KG1 (cell line): ENCODE data around the gene HSH2D.
"Not testable (repeated sequence)": the region's sequence is repeated elsewhere in the genome, so short reads cannot be mapped to it uniquely, and the experiment has no call there.

ENCODE experiments used
- DNase-seq: peaks from one replicate; lab custom pipeline; 2025; lab: John Stamatoyannopoulos, UW

Gene HSH2D

DNA sequence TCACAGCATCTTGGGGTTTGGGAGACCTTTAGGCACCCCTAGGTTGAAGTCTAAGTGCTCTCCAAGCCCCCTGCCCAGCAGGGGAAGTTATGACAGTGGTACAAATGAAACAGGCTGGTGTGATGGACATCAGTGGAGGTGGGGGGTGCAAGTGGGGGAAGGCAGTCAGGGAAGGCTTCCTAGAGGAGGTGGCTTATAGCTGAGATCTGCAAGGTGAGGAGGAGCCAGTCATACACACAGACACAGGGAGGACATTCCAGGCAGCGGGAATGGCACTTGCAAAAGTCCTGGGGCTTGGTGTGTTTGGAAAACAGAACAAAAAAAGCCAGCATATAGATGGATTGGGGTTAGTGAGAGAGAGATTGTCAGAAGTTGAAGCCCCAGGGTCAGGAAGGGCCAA is 11.6 kb downstream of the HSH2D start:
- no peak for DNase-seq

DNA sequence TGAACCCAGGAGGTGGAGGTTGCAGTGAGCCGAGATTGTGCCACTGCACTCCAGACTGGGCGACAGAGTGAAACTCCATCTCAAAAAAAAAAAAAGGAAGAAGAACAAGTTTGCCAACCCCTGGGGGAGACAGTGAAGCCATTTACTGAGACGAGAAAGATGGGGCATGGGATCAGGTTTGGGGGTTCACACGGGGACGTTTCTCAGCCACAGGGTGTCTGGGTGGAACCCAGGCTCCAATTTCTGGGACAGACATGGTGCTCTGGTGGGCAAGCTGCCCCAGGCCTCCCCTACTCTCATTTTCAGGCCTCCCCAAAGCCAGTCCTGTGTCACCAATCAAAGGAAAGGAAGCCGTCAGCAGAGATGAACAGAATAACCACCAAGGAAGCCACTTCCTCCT is 13.4 kb downstream of the HSH2D start:
- DNase-seq = no peak

DNA sequence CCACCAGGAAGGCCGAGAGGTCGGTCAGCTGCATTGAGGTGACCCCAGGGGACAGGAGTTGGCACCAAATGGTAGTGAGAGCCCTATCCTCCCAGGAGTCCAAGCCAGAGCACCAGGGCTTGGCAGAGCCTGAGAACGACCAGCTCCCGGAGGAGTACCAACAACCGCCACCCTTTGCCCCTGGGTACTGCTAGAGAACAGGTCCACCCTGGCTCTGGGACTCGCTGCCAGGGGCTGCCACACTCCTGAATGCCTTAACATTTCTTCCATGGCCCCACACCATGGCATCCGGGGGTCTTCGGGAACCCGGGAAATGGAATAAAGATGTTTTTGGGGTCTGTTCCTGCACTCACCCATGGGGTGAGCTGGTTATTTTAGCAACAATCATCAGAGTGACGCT is 14.1 kb downstream of the HSH2D start:
- DNase-seq = no peak

DNA sequence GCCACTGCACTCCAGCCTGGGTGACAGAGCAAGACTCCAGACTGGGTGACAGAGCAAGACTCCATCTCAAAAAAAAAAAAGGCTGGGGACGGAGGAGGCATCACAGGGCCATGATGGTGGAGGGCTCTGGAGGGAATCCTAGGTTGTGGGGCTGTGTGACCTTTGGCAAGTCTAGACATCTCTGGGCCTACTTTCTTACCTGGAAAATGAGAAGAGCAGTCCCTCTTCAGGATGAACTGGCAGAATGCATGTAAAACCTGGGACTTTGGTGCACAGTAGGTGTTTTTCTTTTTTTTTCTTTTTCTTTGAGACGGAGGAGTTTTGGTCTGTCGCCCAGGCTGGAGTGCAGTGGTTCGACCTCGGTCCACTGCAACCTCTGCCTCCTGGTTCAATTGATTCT is 16.2 kb downstream of the HSH2D start:
- DNase-seq = no peak

DNA sequence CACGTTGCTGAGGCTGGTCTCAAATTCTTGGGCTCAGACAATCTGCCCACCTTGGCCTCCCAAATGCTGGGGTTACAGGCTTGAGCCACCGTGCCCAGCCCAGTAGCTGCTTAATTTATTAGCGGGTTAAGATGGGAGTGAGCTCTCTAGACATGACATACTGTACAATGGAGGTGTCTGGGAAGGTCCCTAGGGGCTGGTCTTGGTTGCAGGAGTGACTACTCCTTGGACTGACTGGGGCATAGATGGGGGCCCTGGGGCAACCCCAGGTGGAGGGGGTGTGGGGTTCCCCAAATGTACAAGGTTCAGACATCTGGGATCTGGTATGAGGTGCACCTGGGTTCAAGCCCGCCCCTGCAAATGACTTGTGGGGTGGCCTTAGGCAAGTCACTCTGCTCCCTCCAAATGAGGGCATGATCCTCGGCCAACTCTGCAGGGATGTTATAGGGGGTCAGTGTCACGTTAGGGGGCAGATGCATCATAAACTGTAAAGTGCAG is 17.0 kb downstream of the HSH2D start:
- DNase-seq = no peak

DNA sequence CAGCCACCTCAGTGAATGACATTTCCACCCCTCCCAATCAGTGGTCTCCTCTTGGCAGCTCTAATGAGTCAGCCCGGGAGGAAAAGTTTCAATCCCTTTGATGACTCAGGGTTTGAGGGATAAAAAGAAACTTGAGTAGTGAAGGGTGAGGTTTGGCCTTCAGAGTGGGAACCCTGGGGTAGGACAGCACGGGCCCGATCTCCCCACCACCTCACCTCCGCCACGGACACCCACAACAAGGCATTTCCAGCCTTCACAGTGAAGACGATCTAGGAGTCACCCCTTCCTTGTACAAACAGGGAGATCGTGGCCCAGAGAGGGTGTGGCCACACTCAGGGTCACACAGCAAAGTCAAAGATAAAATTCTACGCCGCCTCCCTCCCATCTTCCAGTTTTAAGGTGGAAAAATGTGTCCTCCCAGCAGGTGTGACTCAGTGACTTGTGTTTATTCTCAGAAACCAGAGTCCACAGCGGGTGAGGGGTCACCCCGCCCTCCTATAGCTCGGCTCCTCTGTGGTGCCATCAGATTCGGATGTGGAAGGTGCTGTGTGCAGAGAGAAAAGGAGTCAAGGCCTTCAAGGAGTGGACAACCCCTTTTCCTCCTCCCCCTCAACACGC is 17.6 kb downstream of the HSH2D start:
- DNase-seq = no peak

DNA sequence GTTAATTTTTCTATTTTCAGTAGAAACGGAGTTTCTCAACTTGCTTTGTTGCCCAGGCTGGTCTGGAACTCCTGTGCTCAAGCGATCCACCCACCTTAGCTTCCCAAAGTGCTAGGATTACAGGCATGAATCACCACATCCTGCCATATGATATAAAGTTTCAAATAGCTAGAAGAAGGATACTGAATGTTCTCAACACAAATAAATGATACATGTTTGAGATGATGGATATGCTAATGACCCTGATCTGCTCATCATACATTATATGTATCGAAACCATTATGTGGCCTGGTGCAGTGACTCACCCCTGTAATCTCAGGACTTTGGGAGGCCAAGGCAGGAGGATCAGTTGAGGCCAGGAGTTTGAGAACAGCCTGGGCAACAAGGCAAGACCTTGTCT is 18.4 kb downstream of the HSH2D start:
- DNase-seq = no peak

DNA sequence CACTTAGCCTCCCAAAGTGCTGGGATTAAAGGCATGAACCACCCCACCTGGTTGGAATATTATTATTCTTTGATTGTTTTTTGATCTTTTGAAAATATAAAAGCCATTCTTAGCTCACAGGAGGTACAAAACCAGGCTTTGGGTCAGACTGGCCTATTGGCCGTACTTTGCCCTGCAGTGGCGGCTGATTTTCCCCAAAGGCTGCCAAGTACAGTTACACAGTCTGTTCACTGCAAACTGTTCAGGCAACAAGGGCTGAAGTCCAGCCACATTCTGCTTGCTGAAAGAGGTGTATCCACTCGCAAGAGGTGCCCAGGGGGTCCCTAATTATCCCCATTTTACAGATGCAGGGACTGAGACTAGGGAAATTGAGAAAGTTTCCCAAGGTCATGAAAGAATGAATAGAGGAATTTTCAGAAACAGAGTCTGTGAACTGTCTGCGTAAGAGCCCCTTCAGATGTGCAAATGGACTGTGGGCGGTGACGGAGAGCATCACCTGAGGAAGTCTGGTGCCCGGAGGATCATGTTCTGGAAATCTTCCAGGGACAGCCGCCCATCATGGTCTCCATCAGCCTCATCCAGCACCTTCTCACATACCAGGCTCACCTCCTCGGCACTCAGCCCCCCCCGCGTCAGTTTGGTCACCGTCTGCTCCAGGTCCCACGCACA is 20.9 kb downstream of the HSH2D start:
- DNase-seq = no peak

DNA sequence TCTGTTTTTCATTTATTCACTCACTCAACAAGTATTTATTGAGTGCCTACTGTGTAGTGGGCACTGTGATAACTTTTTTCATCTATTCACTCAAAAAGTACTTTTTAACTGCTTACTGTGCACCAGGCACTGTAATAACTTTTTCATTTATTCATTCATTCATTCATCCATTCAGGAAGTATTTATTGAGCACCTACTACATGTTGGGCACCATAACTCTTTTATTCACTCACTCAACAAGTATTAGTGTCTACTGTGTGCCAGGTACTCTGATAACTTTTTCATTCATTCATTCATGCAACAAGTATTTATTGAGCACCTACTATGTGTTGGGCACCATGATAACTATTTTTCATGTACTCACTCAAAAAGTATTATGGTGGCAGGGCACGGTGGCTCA is 22.9 kb downstream of the HSH2D start:
- no peak for DNase-seq

DNA sequence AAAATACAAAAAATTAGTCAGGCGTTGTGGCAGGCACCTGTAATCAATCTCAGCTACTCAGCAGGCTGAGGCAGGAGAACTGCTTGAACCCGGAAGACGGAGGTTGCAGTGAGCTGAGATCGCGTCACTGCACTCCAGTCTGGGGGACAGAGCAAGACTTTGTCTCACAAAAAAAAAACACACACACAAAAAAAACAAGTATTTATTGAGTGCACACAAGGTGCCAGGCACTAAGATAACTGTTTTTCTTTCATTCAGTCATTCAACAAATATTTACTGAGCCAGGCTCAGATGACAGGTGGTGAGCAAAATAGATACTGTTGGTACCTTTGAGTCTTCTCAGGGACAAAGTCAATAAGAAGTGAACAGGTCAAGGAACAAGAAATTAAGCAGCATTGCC is 23.6 kb downstream of the HSH2D start:
- DNase-seq = no peak

DNA sequence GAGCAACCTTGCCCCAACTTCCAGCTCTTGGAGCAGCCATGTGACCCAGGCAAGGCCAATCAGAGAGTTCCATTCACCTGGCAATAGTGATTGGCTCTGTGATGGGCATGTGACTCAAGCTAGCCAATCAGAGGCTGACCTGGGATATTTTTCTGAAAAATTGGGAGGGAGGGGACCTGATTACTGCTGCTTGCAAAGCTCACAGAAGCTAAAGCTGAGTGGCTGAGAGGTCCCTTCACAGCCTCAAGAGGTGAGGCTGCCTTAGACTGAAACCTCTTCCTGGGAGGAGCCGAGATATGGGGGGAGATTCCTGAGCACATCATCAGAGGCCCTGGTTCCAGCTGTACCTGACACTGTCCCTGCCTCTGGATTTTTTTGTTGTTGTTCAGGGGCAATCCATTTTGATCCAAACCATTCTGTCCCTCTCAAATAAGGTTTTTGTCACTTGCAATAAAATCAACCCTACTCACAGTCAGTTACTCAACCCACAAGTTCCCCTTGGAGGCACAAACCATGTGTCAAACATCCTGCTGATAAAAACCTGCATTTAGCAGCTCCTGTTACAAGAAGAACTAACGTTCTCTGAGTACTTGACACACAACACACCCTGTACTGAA is 25.1 kb downstream of the HSH2D start:
- peak; percentile 52 for DNase-seq

DNA sequence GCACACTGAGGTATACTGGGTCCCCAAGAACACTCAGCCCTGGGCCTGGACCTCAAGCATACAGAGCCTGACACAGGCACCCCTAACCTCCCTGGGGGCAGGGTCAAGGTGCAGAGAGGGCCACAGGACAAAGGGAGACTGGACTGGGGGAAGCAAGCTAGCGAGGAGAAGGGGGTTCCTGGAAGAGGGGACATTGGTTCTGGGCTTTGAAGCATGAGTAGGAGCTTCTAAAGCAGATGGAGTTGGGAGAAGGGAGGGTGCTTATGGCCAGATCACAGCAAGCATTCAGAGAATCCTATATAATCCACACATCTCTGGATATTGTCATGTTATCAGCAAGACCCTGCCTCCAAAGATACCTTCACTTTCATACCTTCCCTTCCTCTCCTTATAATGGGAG is 26.6 kb downstream of the HSH2D start:
- DNase-seq = no peak

DNA sequence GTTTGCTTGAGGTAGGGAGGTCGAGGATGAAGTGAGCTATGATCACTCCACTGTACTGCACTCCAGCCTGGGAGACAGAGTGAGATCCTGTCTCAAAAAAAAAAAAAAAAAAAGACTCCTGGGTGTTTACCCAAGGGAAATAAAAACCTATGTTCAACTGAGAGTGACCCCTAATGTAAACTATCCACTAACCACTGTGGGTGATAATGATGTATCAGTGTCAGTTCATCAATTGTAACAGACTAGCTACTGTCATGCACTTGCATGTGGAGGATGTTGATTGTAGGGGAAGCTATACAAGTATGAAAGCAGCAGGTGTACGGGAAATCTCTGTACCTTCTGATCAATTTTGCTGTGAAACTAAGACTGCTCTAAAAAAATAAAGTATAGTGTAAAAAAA is 32.5 kb downstream of the HSH2D start:
- DNase-seq = no peak

DNA sequence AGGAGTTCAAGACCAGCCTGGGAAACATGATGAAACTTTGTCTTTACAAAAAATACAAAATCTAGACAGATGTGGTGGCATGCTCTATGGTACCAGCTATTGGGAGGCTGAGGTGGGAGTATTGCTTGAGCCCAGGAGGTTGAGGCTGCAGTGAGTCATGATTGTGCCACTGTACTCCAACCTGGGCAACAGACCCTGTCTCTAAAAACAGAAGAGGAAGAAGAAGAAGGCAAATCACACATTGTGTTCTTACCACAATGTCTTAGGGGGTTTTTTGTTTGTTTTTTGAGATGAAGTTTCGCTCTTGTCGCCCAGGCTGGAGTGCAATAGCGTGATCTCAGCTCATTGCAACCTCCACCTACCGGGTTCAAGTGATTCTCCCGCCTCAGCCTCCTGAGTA is 35.4 kb downstream of the HSH2D start:
- not testable (repeated sequence) for DNase-seq

DNA sequence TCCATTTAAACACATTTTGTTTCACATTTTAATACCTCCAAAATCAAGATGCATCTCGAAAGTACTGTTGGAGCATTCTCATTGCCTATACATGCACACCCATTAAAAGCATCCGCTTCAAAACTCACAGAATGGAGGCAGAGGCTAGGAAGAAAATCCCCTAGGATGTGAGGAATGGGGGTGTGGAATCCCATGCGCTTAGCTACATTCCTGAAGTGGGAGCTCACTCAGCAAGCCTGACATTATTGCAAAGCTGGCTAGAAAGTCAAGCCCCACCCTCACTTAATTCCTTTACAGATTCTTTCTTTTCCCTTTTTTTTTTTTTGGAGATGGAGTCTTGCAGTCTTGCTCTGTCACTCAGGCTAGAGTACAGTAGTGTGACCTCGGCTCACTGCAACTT is 37.1 kb downstream of the HSH2D start:
- DNase-seq = no peak

DNA sequence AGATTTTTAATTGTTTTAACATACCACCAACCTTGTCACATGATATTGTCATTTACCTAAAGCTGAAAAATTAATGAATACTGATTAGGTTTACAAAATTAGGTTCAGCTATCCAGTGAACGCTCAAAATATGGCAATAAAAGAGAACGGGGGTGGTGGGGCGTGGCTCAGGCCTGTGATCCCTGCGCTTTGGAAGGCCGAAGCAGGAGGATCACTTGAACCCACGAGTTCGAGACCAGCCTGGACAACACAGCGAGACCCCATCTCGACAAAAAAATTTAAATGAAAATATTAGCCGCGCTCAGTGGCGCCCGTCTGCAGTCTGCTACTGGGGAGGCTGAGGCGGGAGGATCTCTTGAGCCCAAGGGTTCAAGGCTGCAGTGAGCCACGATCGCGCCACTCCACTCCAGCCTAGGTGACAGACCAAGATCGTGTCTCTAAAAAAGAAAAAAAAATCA is 41.2 kb downstream of the HSH2D start:
- no peak for DNase-seq

DNA sequence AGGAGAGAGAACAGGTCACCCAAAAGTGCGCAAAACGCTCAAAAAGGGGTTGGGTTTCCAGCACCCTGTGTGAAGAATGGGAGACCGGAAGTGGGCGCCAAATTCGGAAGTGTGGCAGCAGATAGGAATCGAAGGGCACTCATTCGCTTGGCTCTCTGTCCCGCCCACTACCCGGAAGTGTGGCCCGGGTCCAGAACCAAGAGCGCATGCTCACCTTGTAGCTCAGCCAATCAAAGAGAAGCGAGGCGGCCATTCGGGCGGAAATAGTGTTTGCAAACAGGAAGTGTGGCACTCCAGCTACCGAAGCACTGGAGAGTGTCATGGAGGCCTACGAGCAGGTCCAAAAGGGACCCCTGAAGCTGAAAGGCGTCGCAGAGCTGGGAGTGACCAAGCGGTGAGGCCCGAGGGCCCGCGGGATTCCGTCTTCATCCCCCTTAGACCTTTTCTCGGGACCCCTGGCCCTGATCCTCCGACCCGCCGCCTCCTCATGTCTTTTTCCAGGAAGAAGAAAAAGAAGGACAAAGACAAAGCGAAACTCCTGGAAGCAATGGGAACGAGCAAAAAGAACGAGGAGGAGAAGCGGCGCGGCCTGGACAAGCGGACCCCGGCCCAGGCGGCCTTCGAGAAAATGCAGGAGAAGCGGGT is 41.8 kb downstream of the HSH2D start, which contains the start of gene FAM32A:
TSS of gene FAM32A (plus strand) at position 288 of the 645 bp plus-strand sequence. CDS start at position 321, 33 bp downstream.
- DNase-seq = peak; percentile 92

DNA sequence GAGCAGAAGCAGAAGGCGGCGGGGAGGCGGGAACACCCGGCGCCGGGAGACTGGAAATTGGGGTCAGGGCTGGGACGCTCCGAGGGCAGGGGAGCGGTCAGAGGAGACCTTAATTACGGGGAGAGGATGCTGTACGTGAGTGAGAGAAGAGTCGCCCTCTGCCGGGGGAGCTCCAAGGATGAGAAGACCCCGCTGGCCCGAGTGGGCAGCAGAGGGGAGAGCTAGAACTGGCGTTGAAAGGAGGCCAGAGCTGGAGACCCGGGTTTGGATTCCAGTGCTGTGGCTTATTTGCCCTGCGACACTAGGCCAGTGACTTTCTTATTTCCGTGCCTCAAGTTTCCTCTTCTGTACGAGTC is 42.3 kb downstream of the HSH2D start:
- no peak for DNase-seq

DNA sequence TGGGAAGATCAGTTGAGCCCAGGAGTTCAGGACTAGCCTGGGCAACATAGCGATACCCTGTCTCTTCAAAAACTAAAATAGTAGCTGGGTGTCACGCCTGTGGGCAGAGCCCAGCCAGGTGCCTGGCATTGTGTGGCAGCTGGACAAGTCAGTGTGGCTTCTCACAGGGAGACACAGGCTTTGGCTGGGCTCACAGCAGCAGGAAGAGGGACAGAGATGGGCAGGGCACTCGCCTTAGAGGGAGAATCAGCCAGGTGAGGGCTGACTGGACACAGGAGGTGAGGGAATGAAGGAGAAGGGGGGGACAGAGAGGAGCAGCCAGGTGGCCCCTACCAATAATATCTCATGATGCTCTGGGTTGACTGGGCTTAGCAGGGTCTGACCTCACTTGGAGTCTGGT is 45.0 kb downstream of the HSH2D start:
- no peak for DNase-seq

DNA sequence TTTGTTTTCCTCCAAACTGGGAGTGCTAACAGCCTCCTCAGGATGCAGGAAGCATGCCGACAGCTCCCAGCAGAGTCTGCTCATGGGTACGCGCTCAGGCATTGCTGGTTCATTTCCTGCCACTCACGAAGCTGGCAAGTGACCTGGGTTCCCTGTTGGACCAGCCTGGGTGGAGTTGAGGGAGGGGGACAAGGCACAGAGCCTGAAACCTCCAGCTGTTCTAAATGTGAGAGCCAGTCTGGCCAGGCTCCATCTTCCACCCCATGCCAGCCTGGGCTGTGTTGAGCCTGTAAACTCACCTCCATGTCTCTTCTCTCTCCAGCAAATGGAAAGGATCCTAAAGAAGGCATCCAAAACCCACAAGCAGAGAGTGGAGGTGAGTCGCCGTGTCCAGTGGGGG is 46.7 kb downstream of the HSH2D start:
- no peak for DNase-seq

DNA sequence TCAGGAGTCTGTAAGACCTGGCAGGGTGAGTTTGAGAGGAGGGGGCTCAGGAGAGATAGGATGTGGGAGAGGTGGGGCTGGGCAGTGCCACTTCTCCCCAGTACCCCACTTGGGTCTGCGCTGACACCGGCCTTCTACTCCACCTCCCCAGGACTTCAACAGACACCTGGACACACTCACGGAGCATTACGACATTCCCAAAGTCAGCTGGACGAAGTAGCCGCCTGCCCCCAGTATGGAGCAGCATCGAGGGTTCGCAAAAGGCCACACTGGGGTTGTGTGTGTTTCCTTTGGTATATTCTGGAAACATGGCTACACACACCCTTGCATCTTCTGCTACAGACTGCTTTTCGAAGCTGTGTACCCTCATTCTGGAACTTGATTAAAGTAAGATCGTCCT is 47.3 kb downstream of the HSH2D start:
- no peak for DNase-seq

DNA sequence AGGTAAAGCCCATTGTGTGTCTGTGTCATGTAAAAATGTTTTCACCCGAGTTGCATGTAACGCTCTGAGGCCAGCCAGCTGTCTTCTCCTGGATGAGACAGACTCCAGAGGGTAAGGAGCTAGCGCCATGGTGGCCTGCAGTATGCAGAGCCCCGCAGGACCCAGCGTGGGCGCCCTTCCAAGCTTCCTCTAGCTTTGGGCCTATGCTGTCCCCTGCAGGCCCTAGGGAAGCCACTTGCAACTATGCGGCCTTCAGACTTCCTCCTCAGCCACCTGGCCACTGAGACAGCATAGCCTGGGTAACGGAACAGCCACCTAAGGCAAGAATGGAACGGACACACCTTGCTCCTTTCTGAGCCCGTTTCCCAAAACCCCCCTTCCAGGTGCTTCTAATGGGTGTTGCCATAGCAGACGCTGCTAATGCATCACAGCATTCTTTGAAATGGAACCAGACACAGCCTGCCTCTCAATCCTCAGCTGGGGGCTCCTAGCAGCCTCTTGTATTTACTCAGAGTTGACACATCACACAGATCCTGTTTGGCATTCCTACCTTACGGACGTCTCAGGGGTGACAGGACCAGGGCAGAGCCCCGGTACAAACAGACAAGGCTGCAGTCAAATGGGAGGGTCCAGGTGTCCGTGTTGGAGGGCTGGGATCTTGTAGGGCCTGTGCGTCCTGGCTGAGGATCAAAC is 47.9 kb downstream of the HSH2D start:
- DNase-seq = no peak
